GM12891 (cell line): ENCODE data around the gene SIRPG.

ENCODE experiments used
- POLR2A ChIP-seq: IDR thresholded peaks from 2 replicates; pipeline ENCODE4 v1.6.1; 2011; ENCODE audit warnings: low read depth, low read length, control low read depth
- POLR2AphosphoS5 ChIP-seq: IDR thresholded peaks from 2 replicates; pipeline ENCODE4 v1.6.1; 2011; ENCODE audit warnings: low read depth, low read length, control low read depth

- TF ChIP-seq POLR2A (no peak), POLR2AphosphoS5 (no peak)
These were observed 5.5 kb downstream of the SIRPG start for GRCh38 chr20:1652104-1652503.
